Activated CD4-positive, CD25-positive, alpha-beta regulatory T cell (primary cell): ENCODE data around the gene C3orf70.

Experiments used
- DNase-seq, 4 experiments: peaks; one replicate each; lab custom pipeline; 2025; lab: John Stamatoyannopoulos, UW

Gene C3orf70

GRCh38 chr3:185152410-185153170 lies at the start of gene C3orf70:
Gene C3orf70 (minus strand): TSS chr3:185153060. CDS start chr3:185152823, 237 bp downstream.
- DNase-seq, result no peak

GRCh38 chr3:185200639-185201038 lies 47.8 kb upstream of the C3orf70 start:
- no peak for DNase-seq

- DNase-seq, result no peak
Observed at GRCh38 chr3:185199671-185200070, 46.8 kb upstream of the C3orf70 start.

GRCh38 chr3:185199206-185199605 lies 46.3 kb upstream of the C3orf70 start:
- no peak for DNase-seq

- DNase-seq, result no peak
Observed at GRCh38 chr3:185197068-185197467, 44.2 kb upstream of the C3orf70 start.

GRCh38 chr3:185195652-185196051 lies 42.8 kb upstream of the C3orf70 start:
- DNase-seq, result no peak

- DNase-seq, result no peak
Observed at GRCh38 chr3:185188816-185189215, 36.0 kb upstream of the C3orf70 start.

GRCh38 chr3:185187391-185187790 lies 34.5 kb upstream of the C3orf70 start:
- no peak for DNase-seq

GRCh38 chr3:185176750-185177359 lies 24.0 kb upstream of the C3orf70 start:
- DNase-seq, result no peak

- no peak for DNase-seq
Observed at GRCh38 chr3:185175370-185175987, 22.6 kb upstream of the C3orf70 start.

GRCh38 chr3:185172086-185173049 lies 19.5 kb upstream of the C3orf70 start:
- no peak for DNase-seq

- DNase-seq, result no peak
Observed at GRCh38 chr3:185164428-185165217, 11.8 kb upstream of the C3orf70 start.

GRCh38 chr3:185162634-185163033 lies 9.8 kb upstream of the C3orf70 start:
- no peak for DNase-seq

GRCh38 chr3:185161761-185162160 lies 8.9 kb upstream of the C3orf70 start:
- DNase-seq, result no peak

- no peak for DNase-seq
Observed at GRCh38 chr3:185157347-185157746, 4.5 kb upstream of the C3orf70 start.

GRCh38 chr3:185155678-185156077 lies 2.8 kb upstream of the C3orf70 start:
- DNase-seq, result no peak

- no peak for DNase-seq
Observed at GRCh38 chr3:185153861-185154629, 1.2 kb upstream of the C3orf70 start.

GRCh38 chr3:185153171-185153771 lies 411 bp upstream of the C3orf70 start:
- DNase-seq, result no peak

GRCh38 chr3:185151964-185152409 lies 873 bp downstream of the C3orf70 start:
- no peak for DNase-seq
